IMR-90 (cell line): ENCODE measurements around the gene CYP2E1.

ENCODE experiments used
- POLR2A ChIP-seq: IDR thresholded peaks from 2 replicates; pipeline ENCODE4 v1.6.1; 2012; ENCODE audit warnings: mild to moderate bottlenecking, low read depth, low read length
- RAD21 ChIP-seq: IDR thresholded peaks from 2 replicates; pipeline ENCODE4 v1.6.1; 2012; ENCODE audit warnings: low read length, improper control_type of control experiment
- SMC3 ChIP-seq: fragments of 150-350 bp; IDR thresholded peaks from 2 replicates; pipeline ENCODE4 v1.6.1; 2016; ENCODE audit warnings: low read depth, mild to moderate bottlenecking, antibody characterized with exemption, low read length, moderate library complexity
- TF ChIP-seq, protein P1 (sequence below): conservative IDR thresholded peaks from 2 replicates; pipeline ENCODE4 v1.5.1; 2012; ENCODE audit warnings: mild to moderate bottlenecking, low read depth, low read length, improper control_type of control experiment
- TF ChIP-seq, protein P2 (sequence below): fragments of 150-350 bp; IDR thresholded peaks from 2 replicates; pipeline ENCODE4 v1.6.1; 2017; ENCODE audit warnings: mild to moderate bottlenecking, antibody characterized with exemption, low read length, low read depth

DNA sequence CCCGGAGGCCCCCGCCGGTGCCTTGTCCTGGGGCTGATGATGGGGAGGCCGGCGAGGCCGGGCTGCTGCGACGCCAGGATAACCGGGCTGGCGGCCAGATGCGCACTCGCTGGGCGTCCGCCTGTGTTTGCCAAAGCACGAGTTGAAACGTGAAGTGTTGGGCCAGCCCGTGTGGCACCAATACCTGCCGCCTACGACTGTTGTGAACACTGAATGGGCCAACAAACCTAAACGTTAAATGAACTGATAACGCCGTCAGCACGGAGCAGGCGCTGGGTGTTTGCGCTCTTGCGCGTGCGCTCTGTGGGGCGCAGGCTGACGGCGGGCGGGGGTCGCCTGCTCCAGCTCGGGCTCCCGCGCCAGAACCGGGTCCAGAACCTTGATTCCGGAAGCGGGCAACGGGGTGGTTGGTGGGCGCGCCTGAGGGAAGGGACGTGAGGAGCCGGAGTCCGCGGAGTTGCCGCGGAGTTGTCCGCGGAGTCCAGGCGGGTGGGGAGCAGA is 658 bp downstream of the CYP2E1 start:
- TF ChIP-seq, protein P1, sequence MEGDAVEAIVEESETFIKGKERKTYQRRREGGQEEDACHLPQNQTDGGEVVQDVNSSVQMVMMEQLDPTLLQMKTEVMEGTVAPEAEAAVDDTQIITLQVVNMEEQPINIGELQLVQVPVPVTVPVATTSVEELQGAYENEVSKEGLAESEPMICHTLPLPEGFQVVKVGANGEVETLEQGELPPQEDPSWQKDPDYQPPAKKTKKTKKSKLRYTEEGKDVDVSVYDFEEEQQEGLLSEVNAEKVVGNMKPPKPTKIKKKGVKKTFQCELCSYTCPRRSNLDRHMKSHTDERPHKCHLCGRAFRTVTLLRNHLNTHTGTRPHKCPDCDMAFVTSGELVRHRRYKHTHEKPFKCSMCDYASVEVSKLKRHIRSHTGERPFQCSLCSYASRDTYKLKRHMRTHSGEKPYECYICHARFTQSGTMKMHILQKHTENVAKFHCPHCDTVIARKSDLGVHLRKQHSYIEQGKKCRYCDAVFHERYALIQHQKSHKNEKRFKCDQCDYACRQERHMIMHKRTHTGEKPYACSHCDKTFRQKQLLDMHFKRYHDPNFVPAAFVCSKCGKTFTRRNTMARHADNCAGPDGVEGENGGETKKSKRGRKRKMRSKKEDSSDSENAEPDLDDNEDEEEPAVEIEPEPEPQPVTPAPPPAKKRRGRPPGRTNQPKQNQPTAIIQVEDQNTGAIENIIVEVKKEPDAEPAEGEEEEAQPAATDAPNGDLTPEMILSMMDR = no peak
- TF ChIP-seq POLR2A = no peak
- TF ChIP-seq, protein P2, sequence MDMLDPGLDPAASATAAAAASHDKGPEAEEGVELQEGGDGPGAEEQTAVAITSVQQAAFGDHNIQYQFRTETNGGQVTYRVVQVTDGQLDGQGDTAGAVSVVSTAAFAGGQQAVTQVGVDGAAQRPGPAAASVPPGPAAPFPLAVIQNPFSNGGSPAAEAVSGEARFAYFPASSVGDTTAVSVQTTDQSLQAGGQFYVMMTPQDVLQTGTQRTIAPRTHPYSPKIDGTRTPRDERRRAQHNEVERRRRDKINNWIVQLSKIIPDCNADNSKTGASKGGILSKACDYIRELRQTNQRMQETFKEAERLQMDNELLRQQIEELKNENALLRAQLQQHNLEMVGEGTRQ = no peak
- no peak for TF ChIP-seq RAD21
- no peak for TF ChIP-seq SMC3
